D721Med (cell line): ENCODE data around the gene SCMH1.
A peak's percentile ranks its signal among the peaks of the same experiment; 100 is the strongest.
"Not testable (repeated sequence)": the region's sequence is repeated elsewhere in the genome, so short reads cannot be mapped to it uniquely, and the experiment has no call there.

ENCODE experiments used
- DNase-seq: peaks from one replicate; pipeline ENCODE4 v3.0.0; 2011; ENCODE audit warnings: low spot score; ENCODE audit not compliant: insufficient read length
- FAIRE-seq: peaks from 2 replicates; lab custom pipeline; 2011; peaks lifted over from hg19 to GRCh38; lab: Jason Lieb, UNC
- TF ChIP-seq, protein P1 (sequence below): IDR thresholded peaks from 2 replicates; pipeline ENCODE4 v1.5.1; 2012; ENCODE audit warnings: mild to moderate bottlenecking, control low read depth; ENCODE audit not compliant: insufficient read depth; ENCODE audit errors: missing control alignments

SCMH1 gene

GRCh38 chr1:41232305-41232704 is 9.8 kb downstream of the SCMH1 start:
- DNase-seq (no peak), FAIRE-seq (no peak)
- TF ChIP-seq, protein P1, sequence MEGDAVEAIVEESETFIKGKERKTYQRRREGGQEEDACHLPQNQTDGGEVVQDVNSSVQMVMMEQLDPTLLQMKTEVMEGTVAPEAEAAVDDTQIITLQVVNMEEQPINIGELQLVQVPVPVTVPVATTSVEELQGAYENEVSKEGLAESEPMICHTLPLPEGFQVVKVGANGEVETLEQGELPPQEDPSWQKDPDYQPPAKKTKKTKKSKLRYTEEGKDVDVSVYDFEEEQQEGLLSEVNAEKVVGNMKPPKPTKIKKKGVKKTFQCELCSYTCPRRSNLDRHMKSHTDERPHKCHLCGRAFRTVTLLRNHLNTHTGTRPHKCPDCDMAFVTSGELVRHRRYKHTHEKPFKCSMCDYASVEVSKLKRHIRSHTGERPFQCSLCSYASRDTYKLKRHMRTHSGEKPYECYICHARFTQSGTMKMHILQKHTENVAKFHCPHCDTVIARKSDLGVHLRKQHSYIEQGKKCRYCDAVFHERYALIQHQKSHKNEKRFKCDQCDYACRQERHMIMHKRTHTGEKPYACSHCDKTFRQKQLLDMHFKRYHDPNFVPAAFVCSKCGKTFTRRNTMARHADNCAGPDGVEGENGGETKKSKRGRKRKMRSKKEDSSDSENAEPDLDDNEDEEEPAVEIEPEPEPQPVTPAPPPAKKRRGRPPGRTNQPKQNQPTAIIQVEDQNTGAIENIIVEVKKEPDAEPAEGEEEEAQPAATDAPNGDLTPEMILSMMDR, result no peak

DNA sequence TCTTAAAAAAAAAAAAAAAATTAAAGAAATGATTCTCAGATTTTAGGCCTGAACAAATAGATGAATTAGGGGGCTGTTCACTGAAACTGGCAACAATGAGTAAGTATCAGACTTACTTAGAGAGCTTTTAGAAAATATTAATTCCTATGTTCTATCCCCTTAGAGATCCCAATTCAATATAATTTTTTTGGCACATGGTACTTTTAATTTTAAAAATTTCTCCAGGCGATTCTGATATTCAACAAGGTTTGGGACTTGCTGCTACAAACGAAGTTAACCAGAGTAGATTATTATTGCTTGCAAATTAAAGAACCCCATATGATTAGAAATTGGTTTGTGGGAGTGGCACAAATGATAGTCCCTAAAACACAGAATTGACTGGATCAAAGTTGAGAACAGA is 11.4 kb downstream of the SCMH1 start:
- TF ChIP-seq, protein P1, result no peak
- FAIRE-seq, result no peak
- DNase-seq, result no peak

DNA sequence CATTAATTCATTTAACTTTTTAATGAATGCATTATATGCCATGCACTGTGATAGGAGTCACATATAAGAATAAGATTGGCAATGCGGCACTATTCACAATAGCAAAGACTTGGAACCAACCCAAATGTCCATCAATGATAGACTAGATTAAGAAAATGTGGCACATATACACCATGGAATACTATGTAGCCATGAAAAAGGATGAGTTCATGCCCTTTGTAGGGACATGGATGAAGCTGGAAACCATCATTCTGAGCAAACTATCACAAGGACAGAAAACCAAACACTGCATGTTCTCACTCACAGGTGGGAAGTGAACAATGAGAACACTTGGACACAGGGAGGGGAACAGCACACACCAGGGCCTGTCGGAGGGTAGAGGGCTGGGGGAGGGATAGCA is 12.9 kb downstream of the SCMH1 start:
- DNase-seq, FAIRE-seq: not testable (repeated sequence)

DNA sequence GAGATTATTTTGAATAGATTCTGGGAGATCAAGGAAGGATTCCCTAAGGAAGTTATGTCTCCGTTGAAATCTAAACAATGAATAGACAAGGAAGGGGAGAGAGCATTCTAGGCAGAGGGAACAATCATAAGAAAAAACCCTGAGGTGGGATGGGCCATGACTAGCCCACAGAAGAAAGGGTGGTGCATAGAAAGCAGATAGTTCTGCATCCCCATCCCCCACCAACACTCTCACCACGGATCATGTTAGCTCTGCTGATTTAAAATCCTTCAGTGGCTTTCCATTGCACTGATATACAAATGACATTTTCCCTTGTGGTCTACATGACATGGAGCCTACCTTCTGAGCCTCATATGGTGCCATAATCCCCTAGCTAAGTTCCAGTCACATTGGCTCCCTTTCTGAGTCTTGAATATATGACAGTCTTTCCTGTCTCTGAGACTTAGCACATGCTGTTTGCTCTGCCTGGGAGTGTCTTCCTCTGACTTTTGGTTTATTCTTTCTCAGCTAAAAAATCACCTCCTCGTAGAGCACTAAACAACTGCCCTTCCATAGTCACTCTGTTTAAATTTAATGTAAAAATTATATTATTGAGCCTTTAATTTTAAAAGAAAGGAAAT is 15.2 kb downstream of the SCMH1 start:
- DNase-seq (no peak), FAIRE-seq (peak; percentile 70)
- TF ChIP-seq, protein P1, result no peak

- FAIRE-seq (peak; percentile 44), DNase-seq (no peak)
- TF ChIP-seq, protein P1, result no peak
These were observed 16.6 kb downstream of the SCMH1 start for GRCh38 chr1:41225495-41225894.

- peak; percentile 46 for FAIRE-seq
- TF ChIP-seq, protein P1, result no peak
- no peak for DNase-seq
These were observed 19.6 kb downstream of the SCMH1 start for GRCh38 chr1:41222496-41222895.

- no peak for FAIRE-seq
- TF ChIP-seq, protein P1, result no peak
- no peak for DNase-seq
These were observed 20.1 kb downstream of the SCMH1 start for GRCh38 chr1:41221995-41222394.
